HUDEP-2 (cell line): ENCODE results near the gene PAGR1.
"Not testable (repeated sequence)": the region's sequence is repeated elsewhere in the genome, so short reads cannot be mapped to it uniquely, and the experiment has no call there.

Source experiments
- DNase-seq, 76 experiments: peaks; one replicate each; lab custom pipeline; 2025; ENCODE audit not compliant: unreplicated experiment in 76 of 76; lab: John Stamatoyannopoulos, UW

The PAGR1 gene

DNA sequence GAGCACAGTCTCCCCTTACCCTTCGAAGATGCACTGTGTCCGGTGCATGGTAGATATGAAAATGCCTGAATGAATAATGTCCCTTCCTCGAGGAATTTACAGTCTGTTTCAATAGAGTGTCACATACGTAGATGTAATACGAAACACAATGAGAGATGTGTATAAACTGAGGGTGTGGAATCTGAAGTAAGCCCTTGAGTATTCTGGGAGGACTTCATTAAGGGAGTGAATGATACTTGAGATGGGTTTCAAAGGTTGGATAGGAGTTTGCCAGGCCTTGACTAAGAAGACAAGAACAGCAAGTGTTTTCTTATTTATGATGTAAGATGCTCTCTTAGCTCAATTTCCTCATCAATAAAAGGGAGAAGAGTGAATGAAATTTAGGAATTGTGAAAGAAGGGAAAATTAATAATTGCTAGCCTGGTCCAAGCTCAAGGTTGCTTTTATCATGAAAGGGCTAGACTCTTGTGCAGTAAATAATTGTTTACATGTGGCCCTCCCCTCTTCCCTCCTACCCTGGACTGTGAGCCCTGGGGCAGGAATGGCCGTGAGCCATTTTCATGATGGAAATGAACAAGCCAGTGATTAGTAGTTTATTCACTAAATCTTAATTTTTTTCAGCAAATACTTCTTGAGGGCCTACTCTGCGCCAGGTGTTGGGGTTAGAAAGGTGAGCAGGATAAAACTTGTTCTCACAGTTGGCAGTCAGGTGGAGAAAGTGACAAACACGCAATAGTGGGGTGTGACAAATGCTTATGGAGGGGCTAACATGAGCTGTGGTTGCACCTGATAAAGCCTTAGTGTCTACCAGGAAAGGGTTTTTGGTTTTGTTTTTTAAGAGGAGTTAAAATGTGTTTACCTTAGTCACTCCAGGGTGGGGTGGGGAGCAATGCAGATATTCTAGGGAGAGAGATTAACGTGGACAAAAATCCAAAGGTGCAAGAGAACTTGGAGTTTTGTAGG lies 23.8 kb upstream of the PAGR1 start:
- DNase-seq, result no peak

DNA sequence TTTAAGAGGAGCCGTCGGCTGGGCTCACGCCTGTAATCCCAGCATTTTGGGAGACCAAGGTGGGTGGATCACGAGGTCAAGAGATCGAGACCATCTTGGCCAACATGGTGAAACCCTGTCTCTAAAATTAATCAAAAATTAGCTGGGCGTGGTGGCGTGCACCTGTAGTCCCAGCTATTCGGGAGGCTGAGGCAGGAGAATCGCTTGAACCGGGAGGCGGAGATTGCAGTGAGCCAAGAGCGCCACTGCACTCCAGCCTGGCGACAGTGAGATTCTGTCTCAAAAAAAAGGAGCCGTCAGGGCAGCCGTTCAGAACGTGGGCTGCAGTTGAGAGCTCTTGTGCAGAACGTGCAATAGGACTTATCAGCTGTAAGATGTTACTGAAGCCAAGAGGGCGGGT lies 22.8 kb upstream of the PAGR1 start:
- not testable (repeated sequence) for DNase-seq

DNA sequence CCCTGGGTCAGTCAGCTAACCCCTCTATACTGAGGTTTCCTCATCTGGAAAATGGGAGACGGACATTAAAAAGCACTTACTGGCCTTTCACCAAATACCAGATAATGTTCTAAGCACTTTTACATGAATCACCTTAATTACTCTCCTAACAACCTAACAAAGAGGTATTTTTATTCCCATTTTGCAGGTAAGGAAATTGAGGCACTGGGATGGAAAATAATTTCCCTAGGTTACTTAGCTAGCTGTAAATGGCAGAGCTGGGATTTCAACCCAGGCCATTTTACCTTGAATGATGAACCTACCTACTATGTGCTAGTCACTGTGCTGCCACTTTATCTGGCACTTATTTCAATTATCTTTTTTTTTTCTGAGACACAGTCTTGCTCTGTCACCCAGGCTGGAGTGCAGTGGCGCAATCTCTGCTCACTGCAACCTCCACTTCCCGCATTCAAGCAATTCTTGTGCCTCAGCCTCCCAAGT lies 21.7 kb upstream of the PAGR1 start:
- DNase-seq, result no peak

DNA sequence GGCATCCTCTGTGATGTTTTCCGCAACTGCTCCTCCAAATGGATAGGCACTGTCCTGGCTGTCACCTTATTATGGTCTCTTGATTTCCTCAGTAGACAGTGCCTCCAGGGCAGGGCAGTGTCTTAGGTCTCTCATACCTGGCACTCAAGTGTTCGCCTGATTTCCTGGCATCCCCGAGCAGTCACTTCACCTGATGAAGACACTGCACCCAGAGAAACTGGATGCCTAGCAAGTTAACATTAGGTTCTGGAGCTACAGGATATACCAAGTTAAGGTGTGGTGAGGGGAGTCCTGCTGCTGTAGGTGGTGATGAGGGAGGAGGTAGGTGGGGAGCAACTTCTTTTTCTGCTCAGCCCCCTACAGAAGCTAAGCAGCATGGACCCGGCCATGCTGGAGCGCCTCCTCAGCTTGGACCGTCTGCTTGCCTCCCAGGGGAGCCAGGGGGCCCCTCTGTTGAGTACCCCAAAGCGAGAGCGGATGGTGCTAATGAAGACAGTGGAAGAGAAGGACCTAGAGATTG lies 13.5 kb upstream of the PAGR1 start:
- DNase-seq, result no peak

DNA sequence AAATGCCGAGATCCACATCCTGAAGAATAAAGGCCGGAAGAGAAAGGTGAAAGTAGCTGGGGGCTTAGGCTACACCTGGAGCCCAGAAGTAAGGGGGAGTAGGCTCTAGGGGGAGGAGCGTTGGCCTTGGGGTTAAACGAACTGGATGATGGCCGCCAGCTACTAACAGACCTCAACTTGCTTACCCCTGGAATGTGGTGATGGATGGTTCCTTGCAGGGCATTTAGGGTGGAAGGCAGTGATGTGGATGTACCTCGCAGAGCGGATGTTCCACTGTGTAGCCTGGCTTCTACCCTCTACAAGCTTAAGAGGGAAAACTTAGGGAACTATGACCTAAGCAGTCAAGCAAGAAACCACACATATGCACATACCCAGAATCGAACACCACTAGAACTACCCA lies 11.9 kb upstream of the PAGR1 start:
- no peak for DNase-seq

DNA sequence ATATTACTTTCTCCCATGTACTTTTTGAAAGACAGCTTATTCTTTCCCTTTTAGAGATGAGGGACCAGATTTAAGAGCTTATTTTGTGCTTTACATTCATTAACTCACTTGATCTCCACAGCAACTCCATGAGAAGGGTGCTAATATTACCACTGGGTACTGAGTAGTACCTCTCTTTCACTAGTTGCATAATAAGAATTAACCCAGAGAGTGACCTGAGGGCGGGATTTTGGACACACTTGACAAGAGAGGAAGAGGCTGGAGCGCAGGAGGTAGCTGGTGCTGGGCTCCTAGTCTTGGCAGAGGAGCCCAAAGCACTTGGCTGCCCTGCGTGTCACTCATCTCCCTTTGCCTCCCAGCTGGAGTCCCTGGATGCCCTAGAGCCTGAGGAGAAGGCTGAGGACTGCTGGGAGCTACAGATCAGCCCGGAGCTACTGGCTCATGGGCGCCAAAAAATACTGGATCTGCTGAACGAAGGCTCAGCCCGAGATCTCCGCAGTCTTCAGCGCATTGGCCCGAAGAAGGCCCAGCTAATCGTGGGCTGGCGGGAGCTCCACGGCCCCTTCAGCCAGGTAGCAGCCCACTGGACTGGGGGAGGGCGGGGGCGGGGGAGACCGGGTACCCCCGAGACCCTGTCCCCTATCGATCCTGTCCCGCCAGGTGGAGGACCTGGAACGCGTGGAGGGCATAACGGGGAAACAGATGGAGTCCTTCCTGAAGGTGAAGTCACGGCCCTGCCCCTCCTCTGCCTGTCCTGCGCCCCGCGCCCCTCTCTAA lies 11.3 kb upstream of the PAGR1 start:
- peak in 8 of 76 experiments; percentile 12 to 53 (median 35) for DNase-seq

DNA sequence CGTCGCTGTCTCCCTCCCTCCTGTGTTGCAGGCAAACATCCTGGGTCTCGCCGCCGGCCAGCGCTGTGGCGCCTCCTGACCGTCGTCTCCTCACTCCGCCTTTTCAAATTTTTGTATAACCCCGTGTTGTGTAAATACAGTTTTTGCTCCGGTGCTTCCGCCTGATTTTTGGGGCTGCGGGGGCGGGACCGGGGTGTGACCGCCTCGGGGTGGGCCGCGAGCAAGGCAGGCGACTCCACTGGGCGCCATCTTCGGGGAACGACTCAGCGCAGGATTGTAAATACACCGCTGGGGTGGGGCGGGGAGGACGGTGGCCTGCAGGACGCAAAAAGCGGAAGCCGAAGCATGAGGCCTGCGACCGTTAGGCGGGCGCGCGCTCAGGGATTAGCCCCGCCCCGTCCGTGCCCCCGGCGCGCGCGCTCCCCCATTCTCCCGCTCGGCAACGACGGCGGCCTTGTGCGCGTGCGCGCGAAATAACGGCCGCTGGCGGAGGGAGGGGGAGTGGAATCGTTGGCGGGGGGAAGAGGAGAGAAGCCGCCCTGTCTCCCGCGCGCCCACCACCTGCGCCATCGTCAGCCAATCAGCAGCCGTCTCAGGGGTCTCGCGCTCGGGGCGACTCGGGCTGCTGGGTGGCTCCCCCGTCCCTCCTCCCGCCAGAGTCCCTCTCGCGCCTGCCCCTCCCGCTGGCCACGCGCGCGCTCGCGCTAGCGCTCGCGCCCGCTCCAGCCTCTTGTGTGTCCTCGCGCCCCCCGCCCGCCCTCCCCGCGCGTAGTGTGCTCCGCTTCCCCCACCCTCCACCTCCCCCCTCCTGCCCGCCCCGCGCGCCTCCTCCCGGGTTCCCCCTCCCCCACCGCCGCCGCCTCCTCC lies 10.5 kb upstream of the PAGR1 start:
- peak in 75 of 76 experiments; percentile 39 to 97 (median 94) for DNase-seq

DNA sequence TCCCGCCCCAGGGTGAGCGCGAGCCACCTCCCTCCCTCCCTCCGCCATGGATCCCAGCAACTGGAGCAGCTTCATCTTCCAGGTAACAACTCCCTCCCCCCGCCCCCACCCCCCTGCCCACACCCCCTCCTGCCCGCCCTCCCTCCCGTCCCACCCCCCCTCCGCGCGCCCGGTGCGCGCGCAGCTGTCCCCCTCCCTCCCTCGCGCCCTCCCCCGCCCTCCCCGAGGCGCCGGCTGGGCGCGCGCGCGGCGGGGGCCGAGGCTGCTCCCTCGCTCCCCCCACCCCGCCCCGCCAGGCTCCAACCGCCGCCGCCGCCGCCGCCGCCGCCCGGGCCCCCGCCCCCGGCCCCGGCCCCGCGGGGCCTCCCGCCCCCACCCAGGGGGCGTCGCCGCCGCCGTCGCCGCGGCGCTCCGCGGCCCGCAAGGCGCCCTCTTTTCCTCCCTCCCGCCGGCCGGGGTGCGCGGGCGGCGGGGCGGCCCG lies 9.8 kb upstream of the PAGR1 start, which contains the start of gene MAZ:
TSS of gene MAZ (plus strand) at position 431 of the 481 bp plus-strand sequence. CDS start 173 bp downstream, outside the sequence.
- DNase-seq, result peak in 24 of 76 experiments; percentile 20 to 90 (median 69)

DNA sequence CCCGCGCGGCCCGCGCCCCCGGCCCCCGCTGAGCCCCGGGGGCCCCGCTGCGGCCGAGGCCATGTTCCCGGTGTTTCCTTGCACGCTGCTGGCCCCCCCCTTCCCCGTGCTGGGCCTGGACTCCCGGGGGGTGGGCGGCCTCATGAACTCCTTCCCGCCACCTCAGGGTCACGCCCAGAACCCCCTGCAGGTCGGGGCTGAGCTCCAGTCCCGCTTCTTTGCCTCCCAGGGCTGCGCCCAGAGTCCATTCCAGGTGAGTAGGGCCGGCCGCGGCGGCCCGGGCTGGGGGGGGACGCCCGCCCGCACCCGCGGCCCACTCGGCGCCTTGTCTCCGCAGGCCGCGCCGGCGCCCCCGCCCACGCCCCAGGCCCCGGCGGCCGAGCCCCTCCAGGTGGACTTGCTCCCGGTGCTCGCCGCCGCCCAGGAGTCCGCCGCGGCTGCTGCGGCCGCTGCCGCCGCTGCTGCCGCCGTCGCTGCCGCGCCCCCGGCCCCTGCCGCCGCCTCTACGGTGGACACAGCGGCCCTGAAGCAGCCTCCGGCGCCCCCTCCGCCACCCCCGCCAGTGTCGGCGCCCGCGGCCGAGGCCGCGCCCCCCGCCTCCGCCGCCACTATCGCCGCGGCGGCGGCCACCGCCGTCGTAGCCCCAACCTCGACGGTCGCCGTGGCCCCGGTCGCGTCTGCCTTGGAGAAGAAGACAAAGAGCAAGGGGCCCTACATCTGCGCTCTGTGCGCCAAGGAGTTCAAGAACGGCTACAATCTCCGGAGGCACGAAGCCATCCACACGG lies 9.1 kb upstream of the PAGR1 start:
- DNase-seq, result peak in 59 of 76 experiments; percentile 3 to 68 (median 47)

DNA sequence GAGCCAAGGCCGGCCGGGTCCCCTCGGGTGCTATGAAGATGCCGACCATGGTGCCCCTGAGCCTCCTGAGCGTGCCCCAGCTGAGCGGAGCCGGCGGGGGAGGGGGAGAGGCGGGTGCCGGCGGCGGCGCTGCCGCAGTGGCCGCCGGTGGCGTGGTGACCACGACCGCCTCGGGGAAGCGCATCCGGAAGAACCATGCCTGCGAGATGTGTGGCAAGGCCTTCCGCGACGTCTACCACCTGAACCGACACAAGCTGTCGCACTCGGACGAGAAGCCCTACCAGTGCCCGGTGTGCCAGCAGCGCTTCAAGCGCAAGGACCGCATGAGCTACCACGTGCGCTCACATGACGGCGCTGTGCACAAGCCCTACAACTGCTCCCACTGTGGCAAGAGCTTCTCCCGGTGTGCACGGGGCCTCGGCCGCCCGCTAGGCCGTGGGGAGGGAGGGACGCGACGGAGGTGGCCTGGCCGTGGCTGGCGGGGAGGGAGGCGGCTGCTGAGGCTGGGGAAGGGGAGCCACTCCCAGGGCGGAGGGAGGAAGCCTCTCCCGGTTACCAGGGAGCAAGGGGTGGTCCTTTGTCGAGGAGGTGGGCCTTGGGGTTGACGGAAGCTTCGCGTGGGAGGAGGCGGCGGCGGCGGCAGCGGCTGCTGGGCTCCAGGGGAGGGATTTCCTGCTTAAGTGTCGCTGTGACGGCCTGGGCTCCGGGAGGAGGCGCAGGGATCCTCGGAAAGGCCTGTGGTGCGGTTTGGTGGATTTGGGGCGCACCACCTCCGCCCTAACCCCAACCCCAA lies 8.3 kb upstream of the PAGR1 start:
- peak in 75 of 76 experiments; percentile 42 to 96 (median 90) for DNase-seq

DNA sequence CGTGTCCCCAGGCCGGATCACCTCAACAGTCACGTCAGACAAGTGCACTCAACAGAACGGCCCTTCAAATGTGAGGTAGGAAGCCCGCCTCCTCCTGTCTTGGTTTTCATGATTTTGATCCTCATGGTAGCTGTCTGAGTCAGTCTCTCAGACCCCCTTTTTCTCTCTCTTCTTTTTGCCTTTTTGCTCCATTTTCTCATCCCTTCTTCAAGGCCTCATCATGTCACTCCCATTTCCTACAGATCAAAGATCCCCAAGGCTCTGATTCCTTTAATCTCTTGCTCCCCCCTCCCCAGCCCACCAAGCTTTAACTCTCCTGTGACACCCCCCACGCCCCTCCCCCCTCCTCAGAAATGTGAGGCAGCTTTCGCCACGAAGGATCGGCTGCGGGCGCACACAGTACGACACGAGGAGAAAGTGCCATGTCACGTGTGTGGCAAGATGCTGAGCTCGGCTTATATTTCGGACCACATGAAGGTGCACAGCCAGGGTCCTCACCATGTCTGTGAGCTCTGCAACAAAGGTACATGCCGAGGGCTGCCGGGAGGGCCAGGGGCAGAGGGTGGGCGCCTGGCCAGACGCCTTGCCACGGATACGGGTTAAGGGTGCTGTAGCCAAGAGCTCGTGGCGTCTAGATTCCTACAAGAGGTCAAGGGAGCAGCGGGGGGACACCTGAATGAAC lies 7.6 kb upstream of the PAGR1 start:
- no peak for DNase-seq

DNA sequence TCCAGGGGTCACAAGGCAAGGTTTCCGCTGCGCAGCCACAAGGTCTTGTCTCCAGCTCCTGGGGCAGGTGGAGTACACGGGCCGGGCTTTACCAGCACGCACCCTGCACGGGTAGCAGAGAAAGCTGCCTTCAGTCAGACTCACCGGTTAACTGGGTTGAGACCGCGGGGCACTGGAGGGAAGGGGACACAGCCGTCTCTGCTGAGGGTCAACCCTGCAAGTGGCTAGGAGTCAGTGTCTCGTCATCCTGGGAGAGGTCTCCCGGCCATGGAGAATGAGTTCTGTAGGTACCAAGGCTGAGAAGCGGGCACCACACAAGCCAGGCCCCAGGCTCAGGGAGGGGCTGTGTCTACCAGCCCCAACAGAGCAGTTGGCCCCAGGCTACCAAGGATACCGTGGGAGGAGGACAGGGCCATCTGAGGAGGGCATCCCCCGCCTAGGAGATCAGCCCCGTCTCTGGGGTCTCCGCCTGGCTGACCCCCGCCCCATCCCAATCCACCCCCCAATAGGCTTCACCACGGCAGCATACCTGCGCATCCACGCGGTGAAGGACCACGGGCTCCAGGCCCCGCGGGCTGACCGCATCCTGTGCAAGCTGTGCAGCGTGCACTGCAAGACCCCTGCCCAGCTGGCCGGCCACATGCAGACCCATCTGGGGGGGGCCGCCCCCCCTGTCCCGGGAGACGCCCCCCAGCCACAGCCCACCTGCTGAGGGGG lies 6.8 kb upstream of the PAGR1 start:
- DNase-seq, result no peak

DNA sequence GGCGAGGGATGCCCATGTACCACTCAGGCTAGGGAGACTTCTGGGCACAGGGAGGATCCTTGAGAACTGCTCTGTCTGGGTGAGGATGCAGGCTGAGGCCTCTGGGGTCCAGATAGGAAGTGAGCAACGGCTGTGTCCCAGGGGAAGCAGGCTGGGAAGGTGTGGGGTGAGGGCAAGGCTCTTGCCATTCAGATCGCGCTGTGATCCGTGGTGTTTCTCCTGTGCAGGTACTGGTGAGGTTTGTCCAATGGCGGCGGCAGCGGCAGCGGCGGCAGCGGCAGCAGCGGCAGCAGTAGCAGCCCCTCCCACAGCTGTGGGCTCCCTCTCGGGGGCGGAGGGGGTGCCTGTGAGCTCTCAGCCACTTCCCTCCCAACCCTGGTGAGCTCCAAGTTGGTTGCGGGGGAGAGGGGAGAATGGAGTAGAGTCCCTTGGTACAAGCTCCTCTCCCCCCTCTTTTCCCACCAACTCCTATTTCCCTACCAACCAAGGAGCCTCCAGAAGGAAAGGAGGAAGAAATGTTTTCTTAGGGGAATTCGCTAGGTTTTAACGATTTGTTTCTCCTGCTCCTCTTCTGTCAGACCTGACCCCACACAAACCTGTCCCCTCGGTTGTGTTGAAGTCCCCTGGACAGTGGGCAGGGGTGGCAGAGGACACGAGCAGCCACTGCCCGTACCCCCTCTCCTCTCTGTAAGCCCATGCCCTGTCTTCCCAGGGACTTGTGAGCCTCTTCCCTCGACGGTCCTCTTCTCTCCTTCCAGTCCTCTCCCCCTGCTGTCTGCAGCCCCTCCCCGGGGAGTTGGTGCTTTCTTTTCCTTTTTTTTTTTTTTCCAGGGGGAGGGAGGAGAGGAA lies 5.9 kb upstream of the PAGR1 start:
- no peak for DNase-seq

DNA sequence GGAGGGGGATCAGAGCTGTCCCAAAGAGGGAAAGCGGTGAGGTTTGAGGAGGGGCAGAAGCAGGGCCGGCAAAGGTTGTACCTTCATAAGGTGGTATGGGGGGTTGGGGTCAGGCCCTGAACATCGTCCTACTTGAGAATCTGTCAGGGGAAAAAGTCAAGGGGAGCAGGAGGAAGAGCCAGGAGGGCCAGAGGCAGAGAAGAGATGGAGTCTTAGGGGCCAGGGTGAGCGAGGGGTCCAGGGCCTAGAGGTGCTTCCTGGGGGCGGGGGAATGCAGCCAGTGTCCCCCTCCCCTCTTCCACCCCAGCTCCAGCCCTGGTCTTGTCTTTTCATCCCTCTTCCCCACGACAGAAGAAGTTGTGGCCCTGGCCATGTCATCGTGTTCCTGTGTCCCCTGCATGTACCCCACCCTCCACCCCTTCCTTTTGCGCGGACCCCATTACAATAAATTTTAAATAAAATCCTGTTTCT lies 5.2 kb upstream of the PAGR1 start:
- no peak for DNase-seq

DNA sequence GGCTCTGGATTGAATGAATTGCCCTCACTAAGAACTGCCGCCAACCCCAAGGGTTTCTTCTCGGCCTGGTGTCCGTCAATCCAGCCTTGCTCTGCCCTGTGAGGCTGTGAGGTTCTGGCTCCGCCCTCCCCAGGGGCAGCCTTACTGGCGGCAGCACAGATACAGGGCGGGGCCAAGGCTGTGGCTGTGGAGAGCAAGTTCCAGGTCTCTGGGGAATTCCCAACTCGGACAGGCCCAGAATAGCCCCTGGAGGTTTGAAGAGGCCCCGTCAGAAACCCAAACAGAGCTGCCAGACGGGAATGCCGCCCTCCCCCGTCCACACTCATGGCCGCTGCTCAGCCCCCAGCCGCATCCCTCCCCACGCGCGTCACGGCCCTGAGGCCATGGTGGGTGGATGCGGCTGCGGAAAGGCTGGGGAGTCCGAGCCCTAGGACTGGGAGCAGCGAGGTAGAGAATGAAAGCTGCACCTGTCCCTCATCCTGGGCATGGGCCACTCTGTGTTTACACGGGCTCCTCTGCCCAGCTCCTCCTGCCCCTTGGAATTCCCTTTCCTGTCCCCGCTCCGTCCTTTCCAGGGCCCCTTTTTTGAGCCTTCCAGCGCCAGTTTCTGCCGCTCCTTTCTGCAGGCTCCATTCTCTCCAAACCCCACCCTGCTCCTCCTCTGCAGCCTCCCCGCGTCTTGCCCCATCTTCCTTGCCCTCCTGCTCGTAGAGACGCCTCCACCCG lies 4.6 kb upstream of the PAGR1 start:
- DNase-seq, result peak in 73 of 76 experiments; percentile 41 to 90 (median 78)
